ENCODE data around the gene WBP4.
"Not testable (repeated sequence)": the region's sequence is repeated elsewhere in the genome, so short reads cannot be mapped to it uniquely, and the experiment has no call there.

The WBP4 gene

DNA sequence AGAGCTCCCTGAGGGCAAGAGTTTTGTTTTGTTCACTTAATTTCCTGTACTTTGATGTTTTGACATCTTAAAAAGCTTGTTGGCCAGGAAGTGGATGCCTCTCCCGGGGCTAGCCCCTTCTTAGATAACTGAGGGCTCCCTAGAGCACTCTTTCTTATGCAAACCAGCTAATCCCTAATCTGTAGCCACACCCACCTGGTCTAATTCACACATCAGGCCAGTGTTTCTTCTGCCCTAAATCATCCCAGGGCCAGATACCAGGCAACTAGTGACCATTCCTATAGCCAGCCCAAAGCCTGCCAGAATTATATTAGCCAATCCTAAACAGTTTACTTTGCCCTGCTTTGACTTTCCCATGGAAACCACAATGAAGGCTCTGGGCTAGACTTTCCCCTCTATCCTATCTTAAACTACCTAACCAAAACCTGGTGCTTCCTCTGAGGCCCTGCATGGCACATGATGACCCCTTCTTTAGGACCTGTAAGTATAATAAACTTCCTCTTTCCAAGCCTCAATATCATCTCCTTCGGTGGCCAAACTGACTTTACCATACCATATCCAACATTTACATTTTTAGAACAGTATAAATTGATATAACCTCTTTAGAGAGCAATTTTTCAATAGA lies 24.8 kb downstream of the WBP4 start:
- H3K27me3 ChIP-seq (ENCODE audit: insufficient read depth, low read length) = no peaks in the 10 kb centered on the region
- no peaks in the 10 kb centered on the region for H3K79me2 ChIP-seq (ENCODE audit: control insufficient read depth, insufficient read depth, low read length, unreplicated experiment)
- no peak overlapping the region for H2AFZ ChIP-seq (ENCODE audit: low read length, unreplicated experiment)
- no peaks in the 10 kb centered on the region for H3K4me1 ChIP-seq (ENCODE audit: control insufficient read depth, insufficient read depth, low read length, unreplicated experiment)
- H3K36me3 ChIP-seq (ENCODE audit: insufficient read depth, low read length) = no peaks in the 10 kb centered on the region; the same call in 1 of the 2 replicates
- H3K4me3 ChIP-seq (ENCODE audit: low read depth, low read length) = no peak overlapping the region
- H3K27ac ChIP-seq (ENCODE audit: low read depth, low read length) = no peak overlapping the region

DNA sequence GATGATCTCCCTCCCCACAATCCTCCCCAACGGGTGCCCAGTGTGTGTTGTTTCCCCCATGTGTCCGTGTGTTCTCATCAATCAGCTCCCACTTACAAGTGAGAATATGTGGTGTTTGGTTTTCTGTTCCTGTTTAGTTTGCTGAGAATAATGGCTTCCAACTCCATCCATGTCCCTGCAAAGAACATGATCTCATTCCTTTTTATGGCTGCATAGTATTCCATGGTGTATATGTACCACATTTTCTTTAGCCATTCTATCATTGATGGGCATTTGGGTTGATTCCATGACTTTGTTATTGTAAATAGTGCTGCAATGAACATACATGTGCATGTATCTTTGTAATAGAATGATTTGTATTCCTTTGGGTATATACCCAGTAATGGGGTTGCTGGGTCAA lies 34.4 kb downstream of the WBP4 start:
- not testable (repeated sequence) for H3K4me3 ChIP-seq (ENCODE audit: low read depth, low read length); H3K79me2 ChIP-seq (ENCODE audit: control insufficient read depth, insufficient read depth, low read length, unreplicated experiment); H3K4me1 ChIP-seq (ENCODE audit: control insufficient read depth, insufficient read depth, low read length, unreplicated experiment); H2AFZ ChIP-seq (ENCODE audit: low read length, unreplicated experiment); H3K36me3 ChIP-seq (ENCODE audit: insufficient read depth, low read length); H3K27me3 ChIP-seq (ENCODE audit: insufficient read depth, low read length); H3K27ac ChIP-seq (ENCODE audit: low read depth, low read length)

DNA sequence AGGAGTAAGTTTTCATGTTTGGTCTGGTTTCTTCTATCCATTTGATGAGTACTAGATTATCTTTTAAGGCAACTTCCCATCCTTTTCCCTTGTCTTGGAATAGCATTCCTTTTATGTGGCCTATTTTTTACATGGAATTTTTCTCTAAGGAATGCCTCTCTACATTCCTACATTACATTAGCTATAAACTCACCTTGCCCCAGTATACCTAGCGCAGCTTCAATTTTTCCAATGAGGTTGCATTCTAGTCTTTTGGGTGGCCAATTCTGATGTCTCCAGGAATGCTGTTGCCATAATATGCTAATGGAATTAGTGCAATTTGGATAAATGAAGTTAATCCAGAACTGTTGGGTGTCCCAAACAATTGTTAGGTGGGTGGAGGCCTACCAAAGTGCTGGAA lies 37.5 kb downstream of the WBP4 start:
- Histone ChIP-seq H3K4me3 (ENCODE audit: low read depth, low read length) (no peak overlapping the region), H3K79me2 (ENCODE audit: control insufficient read depth, insufficient read depth, low read length, unreplicated experiment) (no peaks in the 10 kb centered on the region), H2AFZ (ENCODE audit: low read length, unreplicated experiment) (no peak overlapping the region)

DNA sequence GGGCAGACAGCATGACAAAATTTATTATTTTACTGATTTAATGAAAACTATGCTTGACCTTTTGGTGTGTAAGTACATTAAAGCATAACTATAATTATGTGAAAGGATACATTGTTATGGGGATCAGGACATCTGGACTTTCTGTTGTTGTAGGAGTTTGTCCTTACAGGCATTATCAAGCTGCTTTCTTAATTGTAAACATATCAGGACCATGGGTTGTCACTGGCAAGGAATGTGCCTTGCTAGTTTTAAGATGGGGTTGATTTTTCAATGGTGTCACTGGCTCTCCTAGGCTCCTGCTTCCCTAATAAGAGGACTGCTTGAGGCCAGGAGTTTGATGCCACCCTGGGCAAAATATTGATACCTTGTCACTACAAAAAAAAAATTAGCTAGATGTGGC lies 38.7 kb downstream of the WBP4 start:
- H3K36me3 ChIP-seq (ENCODE audit: insufficient read depth, low read length) = no peaks in the 10 kb centered on the region
- no peaks in the 10 kb centered on the region for H3K4me1 ChIP-seq (ENCODE audit: control insufficient read depth, insufficient read depth, low read length, unreplicated experiment)
- H3K27me3 ChIP-seq (ENCODE audit: insufficient read depth, low read length) = no peaks in the 10 kb centered on the region
- H3K4me3 ChIP-seq (ENCODE audit: low read depth, low read length) = no peak overlapping the region
- no peak overlapping the region for H3K27ac ChIP-seq (ENCODE audit: low read depth, low read length)
- no peaks in the 10 kb centered on the region for H3K79me2 ChIP-seq (ENCODE audit: control insufficient read depth, insufficient read depth, low read length, unreplicated experiment)
- H2AFZ ChIP-seq (ENCODE audit: low read length, unreplicated experiment) = no peak overlapping the region

More for the DNA sequence above, 37.5 kb downstream of the WBP4 start:
- Histone ChIP-seq H3K27me3 (ENCODE audit: insufficient read depth, low read length) (no peaks in the 10 kb centered on the region), H3K36me3 (ENCODE audit: insufficient read depth, low read length) (no peaks in the 10 kb centered on the region), H3K4me1 (ENCODE audit: control insufficient read depth, insufficient read depth, low read length, unreplicated experiment) (no peaks in the 10 kb centered on the region), H3K27ac (ENCODE audit: low read depth, low read length) (no peak overlapping the region)

DNA sequence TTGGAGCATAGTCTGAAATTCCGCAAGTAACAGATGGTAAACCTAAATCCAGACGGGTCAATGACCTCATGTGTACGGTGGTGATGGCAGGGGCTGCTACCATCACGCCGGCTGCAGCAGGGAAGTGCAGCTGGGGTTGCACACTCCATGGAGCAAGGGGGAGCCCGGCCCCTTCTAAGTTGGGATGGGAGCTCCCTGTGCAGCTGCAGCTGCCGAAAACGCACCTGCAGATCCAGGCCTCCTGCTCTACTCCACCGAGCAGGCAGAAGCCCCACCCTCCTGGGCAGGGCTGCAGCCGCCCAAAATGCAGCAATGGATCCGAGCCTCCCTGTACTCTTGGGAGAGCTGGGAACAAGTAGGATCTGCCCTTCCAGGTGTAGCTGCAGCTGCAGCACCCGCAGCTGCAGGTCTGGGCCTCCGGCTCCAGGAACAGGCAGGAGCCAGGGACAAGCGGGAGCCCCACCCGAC lies 45.8 kb downstream of the WBP4 start:
- Histone ChIP-seq H3K36me3 (ENCODE audit: insufficient read depth, low read length) (no peaks in the 10 kb centered on the region), H3K4me1 (ENCODE audit: control insufficient read depth, insufficient read depth, low read length, unreplicated experiment) (no peaks in the 10 kb centered on the region), H3K27me3 (ENCODE audit: insufficient read depth, low read length) (no peaks in the 10 kb centered on the region), H3K79me2 (ENCODE audit: control insufficient read depth, insufficient read depth, low read length, unreplicated experiment) (no peaks in the 10 kb centered on the region), H2AFZ (ENCODE audit: low read length, unreplicated experiment) (no peak overlapping the region), H3K4me3 (ENCODE audit: low read depth, low read length) (no peak overlapping the region), H3K27ac (ENCODE audit: low read depth, low read length) (no peak overlapping the region)

DNA sequence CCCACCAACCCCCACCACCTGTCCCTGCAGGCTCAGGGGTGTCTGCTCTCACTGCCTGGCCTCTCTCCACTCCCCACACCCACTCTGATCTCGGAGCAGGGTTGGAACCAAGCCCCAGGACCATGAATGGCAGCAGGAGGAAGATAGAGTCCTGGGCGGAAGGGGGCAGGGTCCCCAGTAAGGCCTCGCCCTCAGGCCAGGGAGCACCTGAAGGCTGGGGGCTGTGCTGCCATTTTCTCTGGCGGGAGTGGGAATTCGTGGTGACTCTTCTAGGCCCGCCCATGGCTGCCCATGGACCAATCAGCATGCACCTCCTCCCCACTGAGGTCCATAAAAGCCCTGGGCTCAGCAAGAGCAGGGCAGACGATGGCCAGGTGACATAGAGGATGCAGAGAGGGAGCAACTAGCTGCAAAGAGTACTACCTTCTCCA lies 46.3 kb downstream of the WBP4 start:
- Histone ChIP-seq H3K36me3 (ENCODE audit: insufficient read depth, low read length) (no peaks in the 10 kb centered on the region), H3K4me1 (ENCODE audit: control insufficient read depth, insufficient read depth, low read length, unreplicated experiment) (no peaks in the 10 kb centered on the region), H2AFZ (ENCODE audit: low read length, unreplicated experiment) (no peak overlapping the region), H3K4me3 (ENCODE audit: low read depth, low read length) (no peak overlapping the region), H3K27ac (ENCODE audit: low read depth, low read length) (no peak overlapping the region), H3K27me3 (ENCODE audit: insufficient read depth, low read length) (no peaks in the 10 kb centered on the region), H3K79me2 (ENCODE audit: control insufficient read depth, insufficient read depth, low read length, unreplicated experiment) (no peaks in the 10 kb centered on the region)

DNA sequence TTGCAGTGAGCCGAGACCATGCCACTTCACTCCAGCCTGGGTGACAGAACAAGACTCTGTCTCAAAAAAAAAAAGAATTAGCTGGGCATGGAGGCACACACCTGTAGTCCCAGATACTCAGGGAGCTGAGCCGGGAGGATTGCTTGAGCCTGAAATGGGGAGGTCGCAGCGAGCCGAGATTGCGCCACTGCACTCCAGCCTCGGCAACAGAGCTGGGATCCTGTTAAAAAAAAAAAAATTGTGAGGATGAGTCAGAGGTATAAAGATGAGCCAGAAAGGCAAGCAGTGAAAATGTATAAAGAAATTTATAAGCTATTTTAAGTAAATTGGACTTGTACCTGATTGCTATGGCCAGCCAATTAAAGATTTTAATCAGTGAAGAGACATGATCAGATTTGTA lies 50.1 kb downstream of the WBP4 start:
- H3K4me3 ChIP-seq (ENCODE audit: low read depth, low read length) = no peak overlapping the region
- no peaks in the 10 kb centered on the region for H3K4me1 ChIP-seq (ENCODE audit: control insufficient read depth, insufficient read depth, low read length, unreplicated experiment)
- no peak overlapping the region for H3K27ac ChIP-seq (ENCODE audit: low read depth, low read length)
- no peak overlapping the region for H2AFZ ChIP-seq (ENCODE audit: low read length, unreplicated experiment)
- no peaks in the 10 kb centered on the region for H3K36me3 ChIP-seq (ENCODE audit: insufficient read depth, low read length)
- no peaks in the 10 kb centered on the region for H3K79me2 ChIP-seq (ENCODE audit: control insufficient read depth, insufficient read depth, low read length, unreplicated experiment)
- no peaks in the 10 kb centered on the region for H3K27me3 ChIP-seq (ENCODE audit: insufficient read depth, low read length)

DNA sequence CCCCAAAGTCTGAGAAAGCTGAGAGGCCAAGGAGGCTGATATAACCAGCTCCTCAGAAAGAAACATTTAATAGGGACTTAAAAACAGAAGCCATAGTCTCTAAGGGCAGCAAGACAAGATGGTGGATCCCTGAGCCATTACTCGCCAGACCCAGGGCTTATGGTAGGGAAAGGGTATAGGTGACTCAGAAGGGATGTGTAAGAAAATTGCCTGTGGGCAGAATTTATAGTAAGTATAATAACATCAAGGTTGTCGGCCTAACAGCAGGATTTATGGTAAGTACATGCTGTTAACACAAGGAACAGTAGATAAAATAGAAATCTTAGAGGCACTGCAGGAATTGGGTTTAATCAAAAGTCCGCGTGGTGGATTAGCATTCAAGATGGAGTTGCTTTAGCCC lies 56.6 kb downstream of the WBP4 start:
- Histone ChIP-seq H3K4me1 (ENCODE audit: control insufficient read depth, insufficient read depth, low read length, unreplicated experiment) (no peaks in the 10 kb centered on the region), H3K79me2 (ENCODE audit: control insufficient read depth, insufficient read depth, low read length, unreplicated experiment) (no peaks in the 10 kb centered on the region), H3K4me3 (ENCODE audit: low read depth, low read length) (no peak overlapping the region), H3K36me3 (ENCODE audit: insufficient read depth, low read length) (no peaks in the 10 kb centered on the region), H3K27me3 (ENCODE audit: insufficient read depth, low read length) (no peaks in the 10 kb centered on the region), H3K27ac (ENCODE audit: low read depth, low read length) (no peak overlapping the region), H2AFZ (ENCODE audit: low read length, unreplicated experiment) (no peak overlapping the region)

DNA sequence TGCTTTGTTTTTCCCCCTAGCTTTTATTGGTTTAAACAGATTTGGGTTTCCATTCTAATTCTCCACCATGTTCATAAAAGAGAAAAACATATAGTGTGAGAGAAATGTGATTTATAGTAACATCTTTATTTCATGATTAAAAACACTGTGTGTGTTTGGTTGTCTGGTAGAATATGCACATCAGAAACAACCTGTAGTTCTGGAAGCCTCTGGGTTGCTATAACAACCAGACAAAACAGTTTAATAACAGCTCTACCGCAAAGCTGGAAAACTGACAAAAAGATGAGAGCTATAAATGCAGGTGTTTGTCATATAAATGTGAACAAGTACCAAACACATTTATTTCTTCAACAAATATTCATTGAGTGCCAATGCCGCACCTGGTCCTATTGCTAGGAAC lies 61.5 kb downstream of the WBP4 start:
- Histone ChIP-seq H3K4me1 (ENCODE audit: control insufficient read depth, insufficient read depth, low read length, unreplicated experiment) (no peaks in the 10 kb centered on the region), H3K79me2 (ENCODE audit: control insufficient read depth, insufficient read depth, low read length, unreplicated experiment) (no peaks in the 10 kb centered on the region), H3K27ac (ENCODE audit: low read depth, low read length) (no peak overlapping the region), H3K27me3 (ENCODE audit: insufficient read depth, low read length) (no peaks in the 10 kb centered on the region), H3K4me3 (ENCODE audit: low read depth, low read length) (no peak overlapping the region), H2AFZ (ENCODE audit: low read length, unreplicated experiment) (no peak overlapping the region), H3K36me3 (ENCODE audit: insufficient read depth, low read length) (0 out of 2 replicates have a peak, but pooled peaks cover 3% of the 10 kb centered on the region)

DNA sequence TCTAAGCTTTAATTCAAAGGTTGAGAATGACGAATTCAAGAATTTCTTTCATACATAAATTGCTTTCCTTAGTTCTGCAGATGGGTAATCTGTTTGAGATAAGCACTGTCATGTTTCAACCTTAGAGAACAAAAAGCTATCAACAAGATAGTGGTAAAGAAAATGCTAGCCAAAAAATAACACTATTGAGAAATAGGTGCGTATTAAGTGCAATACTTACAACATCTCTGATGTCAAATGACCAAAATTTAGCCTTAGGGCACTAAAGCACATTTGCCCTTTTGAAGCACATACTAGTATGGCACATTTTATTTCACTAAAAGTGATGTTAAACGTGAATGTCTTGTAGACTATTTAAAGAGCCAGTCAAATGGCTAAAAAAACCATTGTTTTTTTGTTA lies 66.4 kb downstream of the WBP4 start:
- H2AFZ ChIP-seq (ENCODE audit: low read length, unreplicated experiment) = no peak overlapping the region
- H3K27me3 ChIP-seq (ENCODE audit: insufficient read depth, low read length) = no peaks in the 10 kb centered on the region
- no peak overlapping the region for H3K4me3 ChIP-seq (ENCODE audit: low read depth, low read length)
- 0 out of 2 replicates have a peak, but pooled peaks cover 7% of the 10 kb centered on the region for H3K36me3 ChIP-seq (ENCODE audit: insufficient read depth, low read length)
- no peak overlapping the region for H3K27ac ChIP-seq (ENCODE audit: low read depth, low read length)
- peaks cover 21% of the 10 kb centered on the region for H3K4me1 ChIP-seq (ENCODE audit: control insufficient read depth, insufficient read depth, low read length, unreplicated experiment)
- H3K79me2 ChIP-seq (ENCODE audit: control insufficient read depth, insufficient read depth, low read length, unreplicated experiment) = peaks cover 28% of the 10 kb centered on the region

DNA sequence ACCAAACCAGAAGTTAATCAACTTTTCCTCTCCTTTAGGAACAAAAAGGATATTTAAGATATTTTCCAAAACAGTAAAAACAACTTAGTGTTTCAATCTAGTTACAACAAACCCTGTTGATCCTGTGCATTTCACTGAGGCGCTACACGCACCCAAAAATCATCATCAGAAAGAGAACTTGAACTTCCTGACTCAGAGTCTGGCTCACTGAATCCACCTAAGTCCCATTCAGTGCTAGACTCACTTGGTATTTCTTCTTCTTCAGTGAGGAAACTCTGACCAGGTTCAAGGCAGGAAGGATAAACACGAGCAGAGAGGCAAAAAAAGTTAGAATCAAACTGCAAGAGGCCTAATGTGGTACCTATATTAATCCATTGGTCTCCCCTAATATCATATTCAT lies 69.0 kb downstream of the WBP4 start:
- no peak overlapping the region for H3K27ac ChIP-seq (ENCODE audit: low read depth, low read length)
- H3K4me1 ChIP-seq (ENCODE audit: control insufficient read depth, insufficient read depth, low read length, unreplicated experiment) = peaks cover 28% of the 10 kb centered on the region
- H3K79me2 ChIP-seq (ENCODE audit: control insufficient read depth, insufficient read depth, low read length, unreplicated experiment) = peaks cover 36% of the 10 kb centered on the region
- 0 out of 2 replicates have a peak, but pooled peaks cover 7% of the 10 kb centered on the region for H3K36me3 ChIP-seq (ENCODE audit: insufficient read depth, low read length)
- H3K27me3 ChIP-seq (ENCODE audit: insufficient read depth, low read length) = no peaks in the 10 kb centered on the region
- no peak overlapping the region for H2AFZ ChIP-seq (ENCODE audit: low read length, unreplicated experiment)
- peak overlapping the region; percentile 78 for H3K4me3 ChIP-seq (ENCODE audit: low read depth, low read length)

Measured in ACC112 (cell line).